Nucleus accumbens (tissue), 56 donors: ENCODE measurements around the gene TEKT5.

Experiments
- DNase-seq, 56 donors: peaks; one replicate each; lab custom pipeline; 2025; lab: John Stamatoyannopoulos, UW

Gene TEKT5

GRCh38 chr16:10614685-10615084, 80.0 kb downstream of the TEKT5 start:
- no peak for DNase-seq

GRCh38 chr16:10613785-10614485, 80.8 kb downstream of the TEKT5 start:
- DNase-seq, result no peak

GRCh38 chr16:10612649-10613179, 82.0 kb downstream of the TEKT5 start:
- DNase-seq, result no peak

GRCh38 chr16:10611825-10612342, 82.8 kb downstream of the TEKT5 start:
- DNase-seq, result no peak

- no peak for DNase-seq
Observed at GRCh38 chr16:10610499-10611184, 84.1 kb downstream of the TEKT5 start.

- DNase-seq, result no peak
Observed at GRCh38 chr16:10609402-10609774, 85.3 kb downstream of the TEKT5 start.

GRCh38 chr16:10608687-10609401, 85.9 kb downstream of the TEKT5 start:
- no peak for DNase-seq

GRCh38 chr16:10607157-10607556, 87.6 kb downstream of the TEKT5 start:
- DNase-seq, result no peak

GRCh38 chr16:10606607-10607006, 88.1 kb downstream of the TEKT5 start:
- no peak for DNase-seq

GRCh38 chr16:10605636-10606035, 89.1 kb downstream of the TEKT5 start:
- DNase-seq, result no peak

- no peak for DNase-seq
Observed at GRCh38 chr16:10601444-10602408, 93.0 kb downstream of the TEKT5 start.

- no peak for DNase-seq
Observed at GRCh38 chr16:10600782-10601443, 93.8 kb downstream of the TEKT5 start.

GRCh38 chr16:10599626-10600025, 95.1 kb downstream of the TEKT5 start:
- no peak for DNase-seq

GRCh38 chr16:10598157-10598556, 96.6 kb downstream of the TEKT5 start:
- DNase-seq, result no peak

- no peak for DNase-seq
Observed at GRCh38 chr16:10597187-10597601, 97.5 kb downstream of the TEKT5 start.

GRCh38 chr16:10594312-10594950, 100.3 kb downstream of the TEKT5 start:
- no peak for DNase-seq

GRCh38 chr16:10592611-10593010, 102.1 kb downstream of the TEKT5 start:
- no peak for DNase-seq

GRCh38 chr16:10590342-10590741, 104.4 kb downstream of the TEKT5 start:
- DNase-seq, result no peak

- DNase-seq, result no peak
Observed at GRCh38 chr16:10589109-10589508, 105.6 kb downstream of the TEKT5 start.
